K562 (cell line): ENCODE data around the gene AGFG2. TPM values are rescaled to one million over a fixed set of nuclear protein-coding genes. Genes with fewer than 3 reads are reported as not detected.

ENCODE experiments used
- ATAC-seq: fragments of 200-7000 bp; cut with Tn5 transposase; 3 replicates; pipeline ENCODE4 v1.9.1; 2020; ENCODE audit warnings: moderate library complexity
- BruUV-seq: library from RNA; stranded (reverse); fragments of 400-500 nt; replicated peaks from 2 replicates; lab custom pipeline; 2021; lab: Mats Ljungman, UMichigan
- CTCF ChIA-PET: fragments of 300-600 bp; formaldehyde crosslinking; extraction: SDS; loops from one replicate; lab custom pipeline; 2021; ENCODE audit warnings: low intra/inter-chr PET ratio; lab: Yijun Ruan, JAX
- POLR2A ChIA-PET: fragments of 300-600, 350-650 bp; sonication (Branson Sonifier 250); formaldehyde crosslinking; extraction: SDS; loops from one replicate; lab custom pipeline; 2021; ENCODE audit warnings: antibody characterized with exemption, inconsistent platforms; lab: Yijun Ruan, JAX
- DNase-seq, 4 experiments: peaks; one replicate each; pipeline versions ENCODE4 v3.0.0 to v3.0.0-alpha.2; 2011 to 2018; ENCODE audit warnings: low spot score in 3 of 4, mixed read lengths in 3 of 4; ENCODE audit errors: extremely low read depth in 1 of 4
- FAIRE-seq: peaks from 2 replicates; lab custom pipeline; 2011; peaks lifted over from hg19 to GRCh38; lab: Jason Lieb, UNC
- H2AFZ ChIP-seq: 2 replicates; pipeline ENCODE4 v1.6.0; 2011; ENCODE audit warnings: low read depth, low read length, control low read depth, inconsistent platforms
- H3K27ac ChIP-seq: fragments of 200-600 bp; 3 replicates; pipeline ENCODE4 v1.8.0; 2011; ENCODE audit warnings: low read depth, mild to moderate bottlenecking, control low read depth, inconsistent platforms, low read length, moderate library complexity, mixed read lengths; ENCODE audit errors: extremely low read depth
- H3K27me3 ChIP-seq, 2 experiments: fragments of 300-600 bp in 1 of 2; 2 replicates in 1 of 2; 3 replicates in 1 of 2; pipeline versions ENCODE4 v1.6.0 to v1.8.0; 2011; ENCODE audit warnings: inconsistent platforms in 2 of 2, low read length in 2 of 2, mild to moderate bottlenecking in 1 of 2, mixed read lengths in 1 of 2, moderate library complexity in 1 of 2; ENCODE audit not compliant: control insufficient read depth in 2 of 2, insufficient read depth in 2 of 2
- H3K36me3 ChIP-seq: fragments of 300-600 bp; 3 replicates; pipeline ENCODE4 v1.8.0; 2011; ENCODE audit warnings: mild to moderate bottlenecking, low read length, inconsistent platforms; ENCODE audit not compliant: control insufficient read depth, insufficient read depth
- H3K4me1 ChIP-seq, 2 experiments: fragments of 200-600 bp in 1 of 2; replicated peaks in 1 of 2; 2 replicates in 1 of 2; 3 replicates in 1 of 2; pipeline versions ENCODE4 v1.5.1 to v1.8.0; 2011; ENCODE audit warnings: inconsistent platforms in 2 of 2, low read length in 2 of 2, mild to moderate bottlenecking in 1 of 2, mixed read lengths in 1 of 2, moderate library complexity in 1 of 2; ENCODE audit not compliant: control insufficient read depth in 2 of 2, insufficient read depth in 2 of 2
- H3K4me2 ChIP-seq: 2 replicates; pipeline ENCODE4 v1.6.1; 2011; ENCODE audit warnings: low read length, control low read depth, inconsistent platforms, mixed read lengths; ENCODE audit not compliant: insufficient read depth
- H3K4me3 ChIP-seq: fragments of 200-600 bp; sonication (generic), shearing (Covaris generic); 2 replicates; pipeline ENCODE4 v1.5.1; 2016; ENCODE audit warnings: control low read depth, inconsistent platforms
- H3K79me2 ChIP-seq: fragments of 200-600 bp; 3 replicates; pipeline ENCODE4 v1.8.0; 2011; ENCODE audit warnings: low read length, inconsistent platforms; ENCODE audit not compliant: control insufficient read depth, insufficient read depth
- H3K9ac ChIP-seq, 2 experiments: 2 replicates each; pipeline versions ENCODE4 v1.6.0 to v1.6.1; 2011; ENCODE audit warnings: low read depth in 2 of 2, low read length in 2 of 2, control low read depth in 1 of 2, inconsistent platforms in 1 of 2, mild to moderate bottlenecking in 1 of 2, mixed read lengths in 1 of 2; ENCODE audit not compliant: insufficient read depth in 1 of 2
- H3K9me1 ChIP-seq: one replicate; pipeline ENCODE4 v1.6.0; 2011; ENCODE audit warnings: inconsistent platforms, mild to moderate bottlenecking, low read length, moderate library complexity; ENCODE audit not compliant: control insufficient read depth, insufficient read depth
- H3K9me3 ChIP-seq: replicated peaks from 2 replicates; pipeline ENCODE4 v1.5.1; 2011; ENCODE audit warnings: low read depth, low read length, inconsistent platforms; ENCODE audit not compliant: control insufficient read depth, insufficient read depth
- H4K20me1 ChIP-seq: replicated peaks from 2 replicates; pipeline ENCODE4 v1.6.1; 2011; ENCODE audit warnings: low read length, inconsistent platforms, mixed read lengths; ENCODE audit not compliant: control insufficient read depth, insufficient read depth
- FOXA3 ChIP-seq, 2 experiments: fragments of 450-650 bp in 1 of 2; sonication (generic) in 1 of 2; formaldehyde crosslinking; IDR thresholded peaks in 1 of 2; conservative IDR thresholded peaks in 1 of 2; 2 replicates each; pipeline versions ENCODE4 v1.4.0 to v1.8.0; 2020 to 2022; ENCODE audit warnings: mild to moderate bottlenecking in 2 of 2, missing genetic modification reagents in 1 of 2
- MECOM ChIP-seq: fragments of 250-450 bp; sonication (Bioruptor Pico); IDR thresholded peaks from 2 replicates; pipeline ENCODE4 v1.8.0; 2022; ENCODE audit warnings: inconsistent platforms
- NCOA2 ChIP-seq, 2 experiments: fragments of 450-650 bp; IDR thresholded peaks; 2 replicates each; pipeline ENCODE4 v1.6.1; 2018; ENCODE audit warnings: mild to moderate bottlenecking in 2 of 2, moderate library complexity in 1 of 2; ENCODE audit not compliant: partially characterized antibody in 2 of 2
- NFIC ChIP-seq: fragments of 450-650 bp; IDR thresholded peaks from 2 replicates; pipeline ENCODE4 v1.6.1; 2017; ENCODE audit warnings: mild to moderate bottlenecking, inconsistent platforms
- POLR2G ChIP-seq: fragments of 200-400 bp; formaldehyde crosslinking; IDR thresholded peaks from 2 replicates; pipeline ENCODE4 v1.6.1; 2017; ENCODE audit warnings: low read depth, mild to moderate bottlenecking, antibody characterized with exemption, low read length, moderate library complexity
- PPARD ChIP-seq: fragments of 250-450 bp; sonication (Bioruptor Pico); IDR thresholded peaks from 2 replicates; pipeline ENCODE4 v1.8.0; 2022; ENCODE audit warnings: inconsistent platforms, mild to moderate bottlenecking, moderate library complexity
- ZKSCAN1 ChIP-seq: fragments of 150-350 bp; IDR thresholded peaks from 2 replicates; pipeline ENCODE4 v1.6.1; 2016; ENCODE audit warnings: low read depth, low read length
- WGBS: fragments of 100-300 bp; shearing (Covaris generic); methylation state at CpG from one replicate; pipeline ENCODE4 v1.1.6; 2016; ENCODE audit warnings: low coverage, mixed read lengths; ENCODE audit not compliant: insufficient coverage; ENCODE audit errors: missing lambda C conversion rate; 5-methylcytosine and 5-hydroxymethylcytosine counted together
- in situ Hi-C: fragments of 300-500 bp; cut with MboI; formaldehyde crosslinking; loops from 4 replicates; pipeline ENCODE4 v1.15.0; 2018; ENCODE audit warnings: inconsistent platforms, mixed read lengths
- intact Hi-C: fragments of 100-400 bp; cut with micrococcal nuclease; formaldehyde crosslinking; loops from 2 replicates; pipeline ENCODE4 v1.14.2; 2022
- polyA plus RNA-seq, 8 experiments: library from polyadenylated mRNA; depleted of rRNA in 4 of 8; stranded (reverse) in 5 of 8; unstranded in 3 of 8; fragments of >200 nt; fragmentation: Nextera tagmentation in 2 of 8; fragmentation: Illumina TruSeq in 1 of 8; extraction: Ambion mirVana in 2 of 8; extraction: Trizol in 1 of 8; gene quantifications; 2 replicates each; pipeline versions ENCODE4 v1.2.1 to v1.2.3, GENCODE V29; 2011 to 2014; ENCODE audit warnings: inconsistent platforms in 1 of 8, missing spikeins in 1 of 8
- total RNA-seq, 7 experiments: library from RNA; depleted of rRNA in 6 of 7; stranded (reverse); fragments of >200 nt in 6 of 7; fragmentation: Illumina TruSeq in 2 of 7; extraction: Trizol in 2 of 7; gene quantifications; 2 replicates each; pipeline versions ENCODE4 v1.2.1 to v1.2.3, GENCODE V29; 2011 to 2021; ENCODE audit warnings: low replicate concordance in 1 of 7
- TF ChIP-seq, protein P1 (sequence below): fragments of 450-650 bp; IDR thresholded peaks from one replicate; pipeline ENCODE4 v1.6.1; 2018; ENCODE audit warnings: mild to moderate bottlenecking, moderate library complexity; ENCODE audit not compliant: partially characterized antibody

AGFG2 gene
- total and polyA plus RNA-seq, 9 of the 15 experiments (the other 6 are each of a cell fraction or from before 2014, with no cell fraction given), result 0.31 to 23.1 (median 6.5) TPM

DNA sequence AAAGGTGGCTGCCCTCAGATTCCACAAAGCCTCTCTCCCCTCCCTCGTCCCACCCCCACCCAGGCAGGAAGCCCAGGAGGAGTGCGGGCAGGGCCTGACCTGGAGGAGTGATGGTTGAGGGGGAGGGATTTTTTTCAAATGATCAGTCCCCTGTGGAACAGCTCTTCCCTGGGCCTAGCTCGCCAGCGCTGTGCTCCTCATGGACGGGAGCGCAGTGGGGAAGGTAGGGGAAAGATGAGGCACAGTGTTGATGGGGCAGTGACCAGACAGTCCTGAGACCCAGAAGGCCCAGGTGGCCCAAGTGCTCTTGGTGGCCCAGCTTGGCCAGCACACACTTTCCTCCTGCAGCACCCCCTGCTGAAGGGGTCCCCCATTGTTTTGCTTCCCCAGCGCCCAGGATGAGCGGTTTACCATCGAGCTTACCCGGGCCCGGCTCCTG lies 26.1 kb downstream of the AGFG2 start:
- POLR2A ChIA-PET, result interaction anchor here (0.6 kb wide), 2 partner anchors 135 to 150 kb away, joined by 3 read pairs; partner anchors contain the start of gene MEPCE
- no peaks in the 10 kb centered on the region for H4K20me1 ChIP-seq
- peaks cover 6 to 51% of the 10 kb centered on the region in 2 experiments; a peak in 4 of 5 replicates for H3K4me1 ChIP-seq
- no peak overlapping the region for H2AFZ ChIP-seq
- H3K4me3 ChIP-seq, result no peak overlapping the region
- in situ Hi-C loops (loop anchor here (25.0 kb wide), 1 partner anchor 103 kb away; the partner anchor contains the start of gene SPACDR), intact Hi-C loops (loop anchor here (2.0 kb wide), 1 partner anchor 160 kb away; no protein-coding TSS in a partner anchor)
- WGBS, result 73% methylated on average over 11 of the region's 11 CpGs
- peaks cover 12% of the 10 kb centered on the region; the same call in 1 of the 3 replicates for H3K36me3 ChIP-seq
- H3K9me3 ChIP-seq, result no peaks in the 10 kb centered on the region
- CTCF ChIA-PET, result interaction anchor here (1.9 kb wide), 1 partner anchor 23 kb away, joined by 5 read pairs; no protein-coding TSS in a partner anchor
- ATAC-seq (no peak), FAIRE-seq (no peak), DNase-seq (no peak)
- no peak overlapping the region for H3K27ac ChIP-seq
- H3K4me2 ChIP-seq, result no peak overlapping the region
- BruUV-seq, result TSS peak; percentile 24
- no peaks in the 10 kb centered on the region for H3K79me2 ChIP-seq
- TF ChIP-seq POLR2G, result peak; percentile 34
- no peak for TF ChIP-seq ZKSCAN1
- no peaks in the 10 kb centered on the region for H3K27me3 ChIP-seq
- H3K9ac ChIP-seq, result peak overlapping the region in 1 of 2 experiments; percentile 77; a peak in 2 of 4 replicates
- peaks cover 4% of the 10 kb centered on the region for H3K9me1 ChIP-seq

GRCh38 chr7:100566018-100566531 lies 27.1 kb downstream of the AGFG2 start:
- H3K36me3 ChIP-seq, result peaks cover 8% of the 10 kb centered on the region; the same call in 1 of the 3 replicates
- H3K27me3 ChIP-seq, result no peaks in the 10 kb centered on the region
- ChIA-PET CTCF (no interaction called here), POLR2A (interaction anchor here (0.6 to 1.8 kb wide), 5 partner anchors 12 to 149 kb away, joined by 3 to 5 read pairs (median 3); partner anchors contain the start of gene MEPCE)
- H3K9me3 ChIP-seq, result no peaks in the 10 kb centered on the region
- no peaks in the 10 kb centered on the region for H4K20me1 ChIP-seq
- H3K4me1 ChIP-seq, result peaks cover 6 to 57% of the 10 kb centered on the region in 2 experiments; a peak in 4 of 5 replicates
- intact Hi-C loops (no loop called here), in situ Hi-C loops (loop anchor here (25.0 kb wide), 1 partner anchor 104 kb away; the partner anchor contains the start of gene SPACDR)
- H3K27ac ChIP-seq, result no peak overlapping the region
- no peak for ATAC-seq
- no peak for FAIRE-seq
- H3K9ac ChIP-seq, result peak overlapping the region in 1 of 2 experiments; percentile 3; a peak in 2 of 4 replicates
- BruUV-seq, result no TSS peak
- H3K79me2 ChIP-seq, result no peaks in the 10 kb centered on the region
- peaks cover 4% of the 10 kb centered on the region for H3K9me1 ChIP-seq
- no peak overlapping the region for H3K4me2 ChIP-seq
- peak; percentile 73 for TF ChIP-seq NFIC
- TF ChIP-seq FOXA3 (CRISPR knock-in tag; conservative IDR thresholded peaks at IDR 0.05 in 1 of 2, IDR thresholded peaks at IDR 0.05 in 1 of 2), result peak in 1 of 2 experiments; percentile 16; a peak in 1 of 4 replicates
- TF ChIP-seq NCOA2 (IDR thresholded peaks at IDR 0.05; ENCODE audit: partially characterized antibody in 2 of 2), result no peak
- TF ChIP-seq PPARD (CRISPR knock-in tag), result no peak
- TF ChIP-seq, protein P1, sequence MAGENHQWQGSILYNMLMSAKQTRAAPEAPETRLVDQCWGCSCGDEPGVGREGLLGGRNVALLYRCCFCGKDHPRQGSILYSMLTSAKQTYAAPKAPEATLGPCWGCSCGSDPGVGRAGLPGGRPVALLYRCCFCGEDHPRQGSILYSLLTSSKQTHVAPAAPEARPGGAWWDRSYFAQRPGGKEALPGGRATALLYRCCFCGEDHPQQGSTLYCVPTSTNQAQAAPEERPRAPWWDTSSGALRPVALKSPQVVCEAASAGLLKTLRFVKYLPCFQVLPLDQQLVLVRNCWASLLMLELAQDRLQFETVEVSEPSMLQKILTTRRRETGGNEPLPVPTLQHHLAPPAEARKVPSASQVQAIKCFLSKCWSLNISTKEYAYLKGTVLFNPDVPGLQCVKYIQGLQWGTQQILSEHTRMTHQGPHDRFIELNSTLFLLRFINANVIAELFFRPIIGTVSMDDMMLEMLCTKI, result no peak
- TF ChIP-seq MECOM (CRISPR knock-in tag), result no peak
- no peak overlapping the region for H2AFZ ChIP-seq
- no peak for DNase-seq
- 67% methylated on average over 6 of the region's 6 CpGs for whole genome bisulfite sequencing
- H3K4me3 ChIP-seq, result no peak overlapping the region
